K562 (cell line): ENCODE results near the gene GPC1.

Source experiments
- CBFA2T2 ChIP-seq: fragments of 450-650 bp; conservative IDR thresholded peaks from 2 replicates; pipeline ENCODE4 v1.6.1; 2017; ENCODE audit warnings: mild to moderate bottlenecking
- CREB1 ChIP-seq, 2 experiments: sonication (generic) in 1 of 2; formaldehyde crosslinking in 1 of 2; IDR thresholded peaks; 2 replicates each; pipeline versions ENCODE4 v1.6.1 to v1.8.0; 2012 to 2022; ENCODE audit warnings: inconsistent platforms in 1 of 2, mild to moderate bottlenecking in 1 of 2, missing genetic modification reagents in 1 of 2, moderate library complexity in 1 of 2
- NFE2 ChIP-seq: IDR thresholded peaks from 2 replicates; pipeline ENCODE4 v1.6.1; 2014; ENCODE audit warnings: antibody characterized with exemption, low read depth
- REST ChIP-seq, 2 experiments: fragments of 450-650 bp; formaldehyde crosslinking in 1 of 2; IDR thresholded peaks; 2 replicates each; pipeline versions ENCODE4 v1.4.0 to v1.6.1; 2014 to 2020; ENCODE audit warnings: mild to moderate bottlenecking in 2 of 2, borderline replicate concordance in 1 of 2, low read depth in 1 of 2
- SAP30 ChIP-seq: fragments of 200-600 bp; sonication (generic); IDR thresholded peaks from 2 replicates; pipeline ENCODE4 v1.6.1; 2012; ENCODE audit warnings: borderline replicate concordance, low read depth, mild to moderate bottlenecking, moderate library complexity, low read length, control low read depth, inconsistent platforms; ENCODE audit not compliant: insufficient read depth, poor library complexity, severe bottlenecking
- TCF7 ChIP-seq: sonication (generic); IDR thresholded peaks from 2 replicates; pipeline ENCODE4 v1.6.1; 2016; ENCODE audit warnings: antibody characterized with exemption, borderline replicate concordance
- TF ChIP-seq, protein P1 (sequence below): fragments of 450-650 bp; conservative IDR thresholded peaks from 2 replicates; pipeline ENCODE4 v1.6.1; 2016; ENCODE audit warnings: missing genetic modification characterization, low read depth, mild to moderate bottlenecking, control low read depth, missing compliant biosample characterization

- TF ChIP-seq REST (IDR thresholded peaks at IDR 0.05; ENCODE audit: borderline replicate concordance), result no peak
- TF ChIP-seq REST (CRISPR knock-in tag; IDR thresholded peaks at IDR 0.05; ENCODE audit: low read depth), result no peak
- TF ChIP-seq, protein P1, sequence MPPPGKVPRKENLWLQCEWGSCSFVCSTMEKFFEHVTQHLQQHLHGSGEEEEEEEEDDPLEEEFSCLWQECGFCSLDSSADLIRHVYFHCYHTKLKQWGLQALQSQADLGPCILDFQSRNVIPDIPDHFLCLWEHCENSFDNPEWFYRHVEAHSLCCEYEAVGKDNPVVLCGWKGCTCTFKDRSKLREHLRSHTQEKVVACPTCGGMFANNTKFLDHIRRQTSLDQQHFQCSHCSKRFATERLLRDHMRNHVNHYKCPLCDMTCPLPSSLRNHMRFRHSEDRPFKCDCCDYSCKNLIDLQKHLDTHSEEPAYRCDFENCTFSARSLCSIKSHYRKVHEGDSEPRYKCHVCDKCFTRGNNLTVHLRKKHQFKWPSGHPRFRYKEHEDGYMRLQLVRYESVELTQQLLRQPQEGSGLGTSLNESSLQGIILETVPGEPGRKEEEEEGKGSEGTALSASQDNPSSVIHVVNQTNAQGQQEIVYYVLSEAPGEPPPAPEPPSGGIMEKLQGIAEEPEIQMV, result no peak
- TF ChIP-seq CBFA2T2, result no peak
- TF ChIP-seq NFE2, result no peak
- no peak for TF ChIP-seq TCF7
- TF ChIP-seq SAP30, result no peak
- no peak for TF ChIP-seq CREB1 (IDR thresholded peaks at IDR 0.05)
- TF ChIP-seq CREB1 (CRISPR knock-in tag; IDR thresholded peaks at IDR 0.05), result no peak
Measured at GRCh38 chr2:240508832-240509545, 73.5 kb downstream of the GPC1 start.
